Vagina (tissue), 2 donors: ENCODE measurements around the gene ARHGAP6. TPM values are rescaled to one million over a fixed set of nuclear protein-coding genes. Genes with fewer than 3 reads are reported as not detected.
"Not testable (repeated sequence)": the region's sequence is repeated elsewhere in the genome, so short reads cannot be mapped to it uniquely, and the experiment has no call there.

Experiments
- DNase-seq, 2 donors: peaks; one replicate each; pipeline ENCODE4 v3.0.0-alpha.2; 2017; ENCODE audit errors: extremely low spot score in 2 of 2
- H3K27ac ChIP-seq: fragments of 200-600 bp; sonication (generic); one replicate; pipeline ENCODE4 v1.5.1; 2019
- H3K27me3 ChIP-seq: fragments of 200-600 bp; sonication (generic); one replicate; pipeline ENCODE4 v1.5.1; 2019
- H3K36me3 ChIP-seq, 2 donors: fragments of 200-600 bp; sonication (generic); one replicate each; pipeline ENCODE4 v1.5.1; 2017 to 2019
- H3K4me1 ChIP-seq: fragments of 200-600 bp; sonication (generic); one replicate; pipeline ENCODE4 v1.5.1; 2019
- H3K4me3 ChIP-seq, 2 donors: fragments of 200-600 bp; sonication (generic); 1 replicate in 1 of 2; 2 replicates in 1 of 2; pipeline ENCODE4 v1.5.1; 2016 to 2019
- H3K9me3 ChIP-seq: fragments of 200-600 bp; sonication (generic); one replicate; pipeline ENCODE4 v1.5.1; 2019
- POLR2A ChIP-seq, 2 donors: fragments of 450-650 bp; IDR thresholded peaks; one replicate each; pipeline ENCODE4 v1.6.1; 2017; ENCODE audit warnings: antibody characterized with exemption in 2 of 2, mild to moderate bottlenecking in 2 of 2, moderate library complexity in 2 of 2
- POLR2AphosphoS5 ChIP-seq, 2 donors: sonication (generic); formaldehyde crosslinking; IDR thresholded peaks; one replicate each; pipeline ENCODE4 v1.9.0; 2017; ENCODE audit warnings: antibody characterized with exemption in 2 of 2, mild to moderate bottlenecking in 2 of 2, low read depth in 1 of 2; ENCODE audit not compliant: insufficient read depth in 1 of 2
- intact Hi-C: fragments of 100-400 bp; cut with DNase I; formaldehyde crosslinking; loops from one replicate; pipeline ENCODE4 v1.15.1; 2023
- total RNA-seq: library from RNA; depleted of rRNA; stranded (reverse); fragments of >200 nt; gene quantifications from one replicate; pipeline ENCODE4 v1.2.3, GENCODE V29; 2016
- TF ChIP-seq, protein P1 (sequence below), 3 experiments: fragments of 450-650 bp in 2 of 3; fragments of 200-600 bp in 1 of 3; sonication (generic) in 1 of 3; IDR thresholded peaks; one replicate each; pipeline ENCODE4 v1.5.1; 2017 to 2019; ENCODE audit warnings: antibody characterized with exemption in 3 of 3, mild to moderate bottlenecking in 2 of 3, moderate library complexity in 2 of 3

The ARHGAP6 gene
- total RNA-seq, 1 donor from 2014 or later, result 15.7 TPM

DNA sequence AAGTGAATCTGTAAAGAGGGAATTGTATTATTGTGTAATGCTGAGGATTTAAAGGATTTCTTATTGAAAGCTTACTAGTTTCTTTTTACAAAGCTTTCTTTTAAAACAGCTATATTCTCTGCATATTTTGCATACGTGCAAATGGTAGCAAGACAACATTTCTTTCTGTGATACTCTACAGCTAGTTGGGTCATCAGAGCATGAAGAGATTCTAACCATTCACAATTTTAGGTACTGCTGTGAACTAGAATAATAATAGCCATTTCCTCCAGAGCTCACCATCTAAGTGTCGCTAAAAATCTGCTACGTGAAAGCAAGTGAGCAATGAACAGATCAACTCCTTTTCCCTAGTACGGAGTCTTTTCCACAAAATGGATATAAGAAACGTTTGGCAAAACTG, 37.3 kb downstream of the ARHGAP6 start:
- H3K36me3 ChIP-seq, result no peaks in the 10 kb centered on the region
- DNase-seq, result no peak
- H3K4me3 ChIP-seq, result no peak overlapping the region
- H3K9me3 ChIP-seq, result no peaks in the 10 kb centered on the region
- no peaks in the 10 kb centered on the region for H3K4me1 ChIP-seq
- intact Hi-C loops, result no loop called here
- TF ChIP-seq POLR2AphosphoS5 (IDR thresholded peaks at IDR 0.05; ENCODE audit: insufficient read depth in 1 of 2, low read depth in 1 of 2), result no peak
- H3K27me3 ChIP-seq, result no peaks in the 10 kb centered on the region
- no peak overlapping the region for H3K27ac ChIP-seq

DNA sequence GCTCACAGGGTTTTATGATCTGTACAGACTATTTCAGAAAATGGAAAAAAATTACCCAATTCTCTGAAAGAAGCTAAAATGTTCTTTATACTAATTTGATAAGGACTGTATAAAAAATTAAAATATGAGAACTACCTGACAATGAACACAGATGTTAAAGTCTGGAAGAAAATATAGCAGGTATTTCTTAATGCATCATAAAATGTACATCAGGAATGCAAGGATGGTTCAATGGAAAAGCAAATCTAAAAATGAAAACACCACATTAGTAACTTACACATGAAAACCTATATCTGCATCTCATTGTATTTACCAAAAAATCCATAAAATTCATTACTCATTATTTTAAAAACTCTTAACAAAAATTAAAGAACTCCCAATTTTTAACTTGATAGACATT, 39.4 kb downstream of the ARHGAP6 start:
- no peaks in the 10 kb centered on the region for H3K27me3 ChIP-seq
- no peak overlapping the region for H3K4me3 ChIP-seq
- no peak for DNase-seq
- no peak overlapping the region for H3K27ac ChIP-seq
- no peaks in the 10 kb centered on the region for H3K36me3 ChIP-seq
- intact Hi-C loops, result no loop called here
- H3K9me3 ChIP-seq, result no peaks in the 10 kb centered on the region
- no peaks in the 10 kb centered on the region for H3K4me1 ChIP-seq
- TF ChIP-seq POLR2A (IDR thresholded peaks at IDR 0.05), result no peak
- TF ChIP-seq, protein P1, sequence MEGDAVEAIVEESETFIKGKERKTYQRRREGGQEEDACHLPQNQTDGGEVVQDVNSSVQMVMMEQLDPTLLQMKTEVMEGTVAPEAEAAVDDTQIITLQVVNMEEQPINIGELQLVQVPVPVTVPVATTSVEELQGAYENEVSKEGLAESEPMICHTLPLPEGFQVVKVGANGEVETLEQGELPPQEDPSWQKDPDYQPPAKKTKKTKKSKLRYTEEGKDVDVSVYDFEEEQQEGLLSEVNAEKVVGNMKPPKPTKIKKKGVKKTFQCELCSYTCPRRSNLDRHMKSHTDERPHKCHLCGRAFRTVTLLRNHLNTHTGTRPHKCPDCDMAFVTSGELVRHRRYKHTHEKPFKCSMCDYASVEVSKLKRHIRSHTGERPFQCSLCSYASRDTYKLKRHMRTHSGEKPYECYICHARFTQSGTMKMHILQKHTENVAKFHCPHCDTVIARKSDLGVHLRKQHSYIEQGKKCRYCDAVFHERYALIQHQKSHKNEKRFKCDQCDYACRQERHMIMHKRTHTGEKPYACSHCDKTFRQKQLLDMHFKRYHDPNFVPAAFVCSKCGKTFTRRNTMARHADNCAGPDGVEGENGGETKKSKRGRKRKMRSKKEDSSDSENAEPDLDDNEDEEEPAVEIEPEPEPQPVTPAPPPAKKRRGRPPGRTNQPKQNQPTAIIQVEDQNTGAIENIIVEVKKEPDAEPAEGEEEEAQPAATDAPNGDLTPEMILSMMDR (IDR thresholded peaks at IDR 0.05), result no peak
- no peak for TF ChIP-seq POLR2AphosphoS5 (IDR thresholded peaks at IDR 0.05; ENCODE audit: insufficient read depth in 1 of 2, low read depth in 1 of 2)

DNA sequence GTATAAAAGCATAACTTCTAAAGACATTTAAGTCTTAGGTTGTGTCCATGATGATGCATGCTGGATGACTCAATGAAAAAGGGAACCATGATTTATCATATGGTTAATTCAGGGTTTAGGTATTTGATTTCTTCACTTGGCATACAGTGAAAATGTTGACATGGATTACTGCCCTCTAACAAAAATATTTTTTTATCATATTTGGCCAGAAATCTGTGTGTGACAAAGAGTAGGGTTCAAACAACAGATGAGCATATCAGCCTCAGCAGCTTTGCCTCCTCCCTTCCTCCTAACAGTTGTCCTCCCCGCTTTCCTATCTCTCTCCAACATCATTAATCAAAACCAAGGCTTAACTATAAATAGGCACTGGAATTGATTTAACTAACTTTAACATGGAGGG, 46.3 kb downstream of the ARHGAP6 start:
- TF ChIP-seq POLR2A (IDR thresholded peaks at IDR 0.05), result no peak
- TF ChIP-seq POLR2AphosphoS5 (IDR thresholded peaks at IDR 0.05; ENCODE audit: insufficient read depth in 1 of 2, low read depth in 1 of 2), result no peak
- TF ChIP-seq, protein P1 (IDR thresholded peaks at IDR 0.05), result no peak
- no peak for DNase-seq
- H3K36me3 ChIP-seq, result no peaks in the 10 kb centered on the region
- H3K4me1 ChIP-seq, result no peaks in the 10 kb centered on the region
- no peaks in the 10 kb centered on the region for H3K27me3 ChIP-seq
- intact Hi-C loops, result no loop called here
- no peaks in the 10 kb centered on the region for H3K9me3 ChIP-seq
- H3K4me3 ChIP-seq, result no peak overlapping the region
- H3K27ac ChIP-seq, result no peak overlapping the region

DNA sequence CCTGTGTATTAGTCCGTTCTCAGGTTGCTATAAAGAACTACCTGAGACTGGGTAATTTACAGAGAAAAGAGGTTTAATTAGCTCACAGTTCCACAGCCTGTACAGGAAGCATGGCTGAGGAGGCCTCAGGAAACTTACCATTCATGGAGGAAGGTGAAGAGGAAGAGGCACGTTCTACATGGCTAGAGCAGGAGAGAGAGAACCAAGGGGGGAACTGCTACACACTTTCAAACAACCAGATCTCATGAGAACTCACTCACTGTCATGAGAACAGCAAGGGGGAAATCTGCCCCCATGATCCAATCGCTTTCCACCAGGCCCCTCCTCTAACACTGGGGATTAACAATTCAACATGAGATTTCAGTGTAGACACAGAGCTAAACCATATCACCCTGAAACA, 51.5 kb downstream of the ARHGAP6 start:
- H3K4me3 ChIP-seq, H3K36me3 ChIP-seq, H3K27me3 ChIP-seq, intact Hi-C loops, H3K27ac ChIP-seq, H3K9me3 ChIP-seq, H3K4me1 ChIP-seq, DNase-seq: not testable (repeated sequence)

DNA sequence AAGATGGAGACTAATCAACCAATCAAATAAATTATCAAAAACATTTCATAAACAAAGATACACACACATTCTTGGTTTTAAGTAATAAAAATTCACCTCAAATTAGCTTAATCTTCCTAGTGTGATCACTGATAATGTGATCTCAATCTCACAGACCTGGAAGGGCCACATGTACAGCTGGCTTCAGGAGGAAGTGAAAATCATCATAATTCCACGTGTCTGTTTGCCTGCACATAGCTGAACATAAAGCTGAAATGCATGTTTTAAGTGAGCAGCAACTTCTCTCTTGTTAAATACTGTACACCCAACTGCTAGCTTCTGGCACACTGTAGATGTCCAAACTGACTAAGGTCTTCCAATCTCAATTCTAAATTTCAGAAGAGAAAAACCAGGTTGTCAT, 53.8 kb downstream of the ARHGAP6 start:
- no peaks in the 10 kb centered on the region for H3K4me1 ChIP-seq
- no peak overlapping the region for H3K27ac ChIP-seq
- H3K36me3 ChIP-seq, result no peaks in the 10 kb centered on the region
- intact Hi-C loops, result no loop called here
- H3K4me3 ChIP-seq, result no peak overlapping the region
- DNase-seq, result no peak
- H3K9me3 ChIP-seq, result no peaks in the 10 kb centered on the region
- TF ChIP-seq, protein P1 (IDR thresholded peaks at IDR 0.05), result no peak
- no peak for TF ChIP-seq POLR2A (IDR thresholded peaks at IDR 0.05)
- no peak for TF ChIP-seq POLR2AphosphoS5 (IDR thresholded peaks at IDR 0.05; ENCODE audit: insufficient read depth in 1 of 2, low read depth in 1 of 2)
- no peaks in the 10 kb centered on the region for H3K27me3 ChIP-seq

DNA sequence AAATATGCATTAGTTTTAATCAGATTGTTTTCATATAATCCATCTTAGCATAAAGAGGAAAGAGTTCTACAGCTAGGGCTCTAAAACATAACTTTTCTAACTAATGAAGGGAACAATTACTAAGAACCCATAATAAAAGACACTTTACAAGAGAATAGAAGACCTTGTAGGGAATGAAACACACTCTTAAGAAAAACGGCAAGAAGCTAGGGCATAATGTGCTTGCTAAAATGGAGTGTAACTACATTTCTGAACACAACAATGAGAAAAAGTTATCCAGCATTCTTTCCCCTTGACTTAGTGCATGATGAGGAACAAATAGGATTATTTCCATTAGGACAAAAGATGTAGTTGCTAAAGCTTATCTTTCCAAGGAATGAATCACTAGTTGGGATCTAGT, 54.6 kb downstream of the ARHGAP6 start:
- Histone ChIP-seq H3K9me3 (no peaks in the 10 kb centered on the region), H3K27me3 (no peaks in the 10 kb centered on the region), H3K27ac (no peak overlapping the region), H3K36me3 (no peaks in the 10 kb centered on the region), H3K4me1 (no peaks in the 10 kb centered on the region), H3K4me3 (no peak overlapping the region)
- no peak for DNase-seq
- intact Hi-C loops, result no loop called here
- TF ChIP-seq, protein P1 (IDR thresholded peaks at IDR 0.05), result no peak
- TF ChIP-seq POLR2A (IDR thresholded peaks at IDR 0.05), result no peak
- no peak for TF ChIP-seq POLR2AphosphoS5 (IDR thresholded peaks at IDR 0.05; ENCODE audit: insufficient read depth in 1 of 2, low read depth in 1 of 2)
